KMS-11 (cell line): ENCODE results near the gene NOL4L.

ENCODE experiments used
- H2AFZ ChIP-seq: fragments of 200-600 bp; sonication (generic); 2 replicates; pipeline ENCODE4 v1.6.1; 2016; ENCODE audit warnings: antibody characterized with exemption, mixed run types, low read depth
- H3K27ac ChIP-seq: fragments of 200-600 bp; sonication (generic); 2 replicates; pipeline ENCODE4 v1.6.1; 2016; ENCODE audit warnings: mild to moderate bottlenecking, mixed run types
- H3K27me3 ChIP-seq: fragments of 200-600 bp; sonication (generic); 2 replicates; pipeline ENCODE4 v1.6.1; 2017; ENCODE audit warnings: mild to moderate bottlenecking, low read depth, mixed run types, moderate library complexity; ENCODE audit not compliant: insufficient read depth
- H3K36me3 ChIP-seq: fragments of 200-600 bp; sonication (generic); 2 replicates; pipeline ENCODE4 v1.6.1; 2017; ENCODE audit warnings: mild to moderate bottlenecking, mixed run types; ENCODE audit not compliant: insufficient read depth
- H3K4me1 ChIP-seq: fragments of 200-600 bp; sonication (generic); 2 replicates; pipeline ENCODE4 v1.6.1; 2016; ENCODE audit warnings: mild to moderate bottlenecking, low read depth, mixed run types; ENCODE audit not compliant: poor library complexity, severe bottlenecking
- H3K4me2 ChIP-seq: fragments of 200-600 bp; sonication (generic); 2 replicates; pipeline ENCODE4 v1.7.0; 2016; ENCODE audit warnings: mild to moderate bottlenecking, mixed run types
- H3K4me3 ChIP-seq: fragments of 200-600 bp; sonication (generic); IDR thresholded peaks from 2 replicates; pipeline ENCODE4 v1.6.1; 2017; ENCODE audit warnings: low read depth, low read length, mixed read lengths; ENCODE audit not compliant: insufficient read depth
- H3K79me2 ChIP-seq: fragments of 200-600 bp; sonication (generic); 2 replicates; pipeline ENCODE4 v1.6.1; 2016; ENCODE audit warnings: low read depth, mixed run types; ENCODE audit not compliant: insufficient read depth
- H3K9ac ChIP-seq: fragments of 200-600 bp; sonication (generic); 2 replicates; pipeline ENCODE4 v1.6.1; 2016; ENCODE audit warnings: mild to moderate bottlenecking, mixed run types
- H4K20me1 ChIP-seq: fragments of 200-600 bp; sonication (generic); 2 replicates; pipeline ENCODE4 v1.6.1; 2016; ENCODE audit warnings: mild to moderate bottlenecking, mixed run types; ENCODE audit not compliant: insufficient read depth
- CTCF ChIP-seq: fragments of 200-600 bp; sonication (generic); conservative IDR thresholded peaks from 2 replicates; pipeline ENCODE4 v1.6.1; 2017; ENCODE audit warnings: low read depth, mild to moderate bottlenecking, antibody characterized with exemption, low read length, moderate library complexity, mixed read lengths

Gene NOL4L

DNA sequence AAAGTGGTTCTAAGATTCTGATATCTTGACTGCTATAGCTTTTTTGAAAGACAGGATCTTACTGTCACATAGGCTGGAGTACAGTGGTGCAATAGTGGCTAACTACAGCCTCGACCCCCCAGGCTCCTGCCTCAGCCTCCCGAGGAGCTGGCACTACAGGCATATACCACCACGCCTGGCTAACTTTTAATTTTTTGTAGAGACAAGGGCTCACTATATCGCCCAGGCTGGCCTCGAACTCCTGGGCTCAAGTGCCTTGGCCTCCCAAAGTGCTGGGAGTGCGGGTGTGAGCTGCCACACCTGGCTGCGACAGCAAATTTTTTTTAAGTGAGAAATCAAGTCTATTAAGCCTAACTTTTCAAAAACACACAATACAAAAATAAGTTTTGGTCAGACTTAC, 106.6 kb downstream of the NOL4L start:
- no peaks in the 10 kb centered on the region for H3K4me1 ChIP-seq
- no peak for TF ChIP-seq CTCF
- H3K27me3 ChIP-seq, result no peaks in the 10 kb centered on the region
- no peak overlapping the region for H3K4me3 ChIP-seq
- H3K4me2 ChIP-seq, result no peak overlapping the region
- no peak overlapping the region for H2AFZ ChIP-seq
- no peaks in the 10 kb centered on the region for H4K20me1 ChIP-seq
- no peak overlapping the region for H3K27ac ChIP-seq
- H3K79me2 ChIP-seq, result no peaks in the 10 kb centered on the region; the same call in 1 of the 2 replicates
- H3K36me3 ChIP-seq, result no peaks in the 10 kb centered on the region
- no peak overlapping the region for H3K9ac ChIP-seq

- Histone ChIP-seq H4K20me1 (no peaks in the 10 kb centered on the region), H3K4me2 (no peak overlapping the region), H3K4me1 (no peaks in the 10 kb centered on the region), H3K4me3 (no peak overlapping the region), H3K9ac (no peak overlapping the region), H3K79me2 (no peaks in the 10 kb centered on the region; the same call in 1 of the 2 replicates), H3K27me3 (no peaks in the 10 kb centered on the region), H3K36me3 (no peaks in the 10 kb centered on the region), H3K27ac (no peak overlapping the region), H2AFZ (no peak overlapping the region)
- no peak for TF ChIP-seq CTCF
Observed at GRCh38 chr20:32477594-32478512, 107.3 kb downstream of the NOL4L start.

DNA sequence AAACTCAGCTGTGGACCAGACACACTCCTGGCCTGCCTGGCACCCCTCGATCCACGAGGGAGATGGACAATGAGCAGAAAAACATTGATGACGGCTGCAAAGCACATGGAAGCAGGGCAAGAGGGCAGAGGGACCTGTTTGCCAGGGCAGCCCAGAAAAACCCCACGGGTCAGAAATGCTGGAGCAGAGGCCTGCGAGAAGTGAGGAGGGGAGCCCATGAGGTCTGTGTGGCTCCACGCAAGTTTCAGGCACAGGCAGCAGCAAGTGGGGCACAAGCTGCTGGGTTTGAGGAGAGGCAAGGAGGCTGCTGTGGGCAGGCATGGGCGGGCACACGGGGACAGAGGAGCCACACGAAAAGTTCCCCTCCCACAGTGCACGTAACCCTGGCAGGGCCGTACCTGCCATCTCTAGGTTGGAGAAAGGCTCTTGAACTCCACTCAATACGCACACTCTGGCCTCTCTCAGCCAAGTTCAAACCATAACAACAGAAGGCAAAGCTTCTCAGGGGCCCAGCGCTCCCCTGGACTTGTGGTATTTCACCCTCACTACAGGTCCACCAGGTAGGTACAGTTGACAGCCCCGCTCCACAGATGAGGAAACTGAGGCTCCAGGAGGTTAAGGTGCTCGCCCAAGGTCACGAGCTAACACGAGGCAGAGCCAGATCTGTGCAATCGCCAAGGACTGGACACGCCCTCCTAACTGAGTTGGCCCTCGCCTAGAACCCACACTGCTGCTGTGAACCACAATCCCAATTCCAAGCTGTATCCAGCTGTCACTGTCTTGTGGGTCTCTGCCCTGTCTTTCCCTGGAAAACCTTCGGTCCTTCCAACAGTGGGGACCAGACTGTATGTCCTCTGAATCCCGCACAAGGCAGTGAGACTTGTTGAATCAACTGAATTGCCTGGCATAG, 108.2 kb downstream of the NOL4L start:
- Histone ChIP-seq H3K27me3 (no peaks in the 10 kb centered on the region), H4K20me1 (no peaks in the 10 kb centered on the region), H3K4me3 (no peak overlapping the region), H3K4me2 (no peak overlapping the region), H2AFZ (no peak overlapping the region), H3K79me2 (no peaks in the 10 kb centered on the region; the same call in 1 of the 2 replicates), H3K4me1 (no peaks in the 10 kb centered on the region), H3K9ac (no peak overlapping the region), H3K36me3 (no peaks in the 10 kb centered on the region), H3K27ac (no peak overlapping the region)
- TF ChIP-seq CTCF, result no peak

- H3K4me2 ChIP-seq, result no peak overlapping the region
- no peak overlapping the region for H2AFZ ChIP-seq
- H3K27ac ChIP-seq, result no peak overlapping the region
- H3K27me3 ChIP-seq, result no peaks in the 10 kb centered on the region
- no peak overlapping the region for H3K9ac ChIP-seq
- H3K4me1 ChIP-seq, result no peaks in the 10 kb centered on the region
- no peaks in the 10 kb centered on the region for H4K20me1 ChIP-seq
- no peak overlapping the region for H3K4me3 ChIP-seq
- no peaks in the 10 kb centered on the region; the same call in 1 of the 2 replicates for H3K79me2 ChIP-seq
- no peak for TF ChIP-seq CTCF
- no peaks in the 10 kb centered on the region for H3K36me3 ChIP-seq
Observed at GRCh38 chr20:32474967-32475811, 109.9 kb downstream of the NOL4L start.
